Stimulated activated CD4-positive, alpha-beta T cell treated with anti-CD3 and anti-CD28 coated beads, Interleukin-1b, Interleukin-23, amount 100 ng/mL, for 1 hour (primary cell): ENCODE results near the gene EXOC4.

Experiments used
- DNase-seq, 2 donors: peaks; one replicate each; pipeline ENCODE4 v3.0.0-alpha.2; 2020; ENCODE audit warnings: low read depth in 2 of 2

Gene EXOC4

GRCh38 chr7:133428326-133428725, 175.4 kb downstream of the EXOC4 start:
- DNase-seq = no peak

DNA sequence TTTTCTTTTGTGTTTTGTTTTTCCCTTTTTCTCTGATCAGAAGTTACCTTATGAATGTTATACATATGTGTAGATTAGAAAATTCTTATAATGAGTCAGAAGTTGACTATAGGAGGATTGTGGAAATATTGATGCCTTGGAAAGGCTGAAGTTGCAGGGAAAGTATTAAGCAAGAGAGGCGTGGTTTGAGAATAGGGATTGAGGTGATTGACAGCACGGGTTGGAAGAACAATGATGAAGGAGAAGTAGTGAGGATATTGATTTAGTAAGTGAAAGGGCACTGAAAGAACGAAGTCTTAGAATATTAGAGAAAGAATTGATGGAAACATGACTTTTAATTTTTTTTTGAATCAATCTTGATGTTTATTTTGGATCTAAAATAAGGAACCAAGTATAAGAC, 176.0 kb downstream of the EXOC4 start:
- no peak for DNase-seq

GRCh38 chr7:133429371-133429770, 176.5 kb downstream of the EXOC4 start:
- no peak for DNase-seq

- no peak for DNase-seq
These were observed 178.4 kb downstream of the EXOC4 start for GRCh38 chr7:133431134-133431724.

GRCh38 chr7:133433165-133433812, 180.4 kb downstream of the EXOC4 start:
- DNase-seq = no peak

GRCh38 chr7:133434246-133434865, 181.5 kb downstream of the EXOC4 start:
- DNase-seq = no peak

DNA sequence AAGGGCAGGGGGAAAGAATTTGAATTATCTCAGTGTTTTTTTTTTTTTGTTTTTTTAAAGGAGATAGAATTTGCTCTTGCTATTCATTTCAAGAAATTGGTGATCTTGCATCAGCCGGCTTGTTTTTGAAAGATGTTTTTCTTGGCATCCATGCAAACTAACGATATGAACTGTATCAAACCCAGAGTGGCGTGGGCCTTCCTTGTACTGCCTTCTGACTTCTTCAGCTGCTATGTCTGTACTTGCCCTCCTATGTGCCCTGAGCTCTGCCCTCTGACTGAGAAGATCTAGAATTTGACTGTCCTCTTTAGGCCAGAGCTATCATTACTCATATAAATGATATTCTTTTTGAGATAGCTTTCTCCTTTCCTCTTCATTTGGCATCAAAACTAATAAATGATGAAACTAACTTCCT, 183.1 kb downstream of the EXOC4 start:
- DNase-seq = no peak

DNA sequence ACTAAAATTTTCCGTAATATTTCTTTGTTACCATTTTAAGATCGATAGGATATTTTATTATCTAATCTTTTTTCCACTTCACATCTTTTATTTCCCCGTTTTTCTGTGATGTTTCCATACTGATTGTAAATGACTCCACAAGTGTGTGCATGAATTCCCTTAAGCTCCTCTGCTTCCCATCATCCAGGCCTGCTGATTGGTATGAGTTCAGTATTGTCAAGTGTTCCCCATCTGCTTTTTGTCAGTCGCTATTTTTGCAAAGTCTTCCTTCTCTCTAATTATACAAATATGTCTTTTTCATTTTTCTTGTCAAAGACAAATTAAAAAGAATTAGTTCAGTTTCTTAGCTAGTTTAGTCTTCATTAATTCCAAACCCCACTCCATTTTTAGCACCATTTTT, 184.7 kb downstream of the EXOC4 start:
- no peak for DNase-seq

- no peak for DNase-seq
These were observed 189.9 kb downstream of the EXOC4 start for GRCh38 chr7:133442818-133443217.

DNA sequence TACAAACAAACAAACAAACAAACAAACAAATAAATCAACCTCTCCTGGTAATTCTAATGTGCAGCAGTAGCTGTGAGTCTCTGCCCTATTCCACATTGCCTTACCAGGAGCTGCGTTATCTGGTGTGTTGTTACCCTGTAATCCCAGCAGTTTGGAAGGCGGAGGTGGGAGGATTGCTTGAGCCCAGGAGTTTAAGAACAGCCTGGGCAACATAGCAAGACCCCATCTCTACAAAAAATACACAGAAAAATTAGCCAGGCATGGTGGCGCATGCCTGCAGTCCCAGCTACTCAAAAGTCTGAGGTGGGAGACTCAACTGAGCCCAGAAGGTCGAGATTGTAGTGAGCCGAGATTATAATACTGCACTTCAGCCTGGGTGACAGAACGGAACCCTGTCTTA, 192.7 kb downstream of the EXOC4 start:
- DNase-seq = no peak

DNA sequence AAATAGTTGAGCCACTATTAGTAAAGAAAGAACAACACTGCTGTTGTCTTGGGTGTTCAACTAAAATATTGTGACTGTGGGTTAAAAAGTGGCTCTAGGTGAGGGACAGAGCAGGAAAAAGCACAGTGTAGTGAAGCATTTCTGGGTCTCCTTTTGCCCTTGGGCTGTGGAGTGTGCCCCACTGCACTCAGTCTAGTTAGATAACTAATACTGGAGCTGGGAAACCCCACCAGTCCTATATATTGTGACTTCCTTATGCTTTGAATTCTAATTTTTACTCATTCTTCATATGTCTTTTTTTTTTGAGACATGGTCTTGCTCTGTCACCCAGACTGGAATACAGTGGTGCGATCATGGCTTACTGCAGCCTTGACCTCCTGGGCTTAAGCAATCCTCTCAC, 195.1 kb downstream of the EXOC4 start:
- no peak for DNase-seq

GRCh38 chr7:133452577-133452976, 199.7 kb downstream of the EXOC4 start:
- no peak for DNase-seq

DNA sequence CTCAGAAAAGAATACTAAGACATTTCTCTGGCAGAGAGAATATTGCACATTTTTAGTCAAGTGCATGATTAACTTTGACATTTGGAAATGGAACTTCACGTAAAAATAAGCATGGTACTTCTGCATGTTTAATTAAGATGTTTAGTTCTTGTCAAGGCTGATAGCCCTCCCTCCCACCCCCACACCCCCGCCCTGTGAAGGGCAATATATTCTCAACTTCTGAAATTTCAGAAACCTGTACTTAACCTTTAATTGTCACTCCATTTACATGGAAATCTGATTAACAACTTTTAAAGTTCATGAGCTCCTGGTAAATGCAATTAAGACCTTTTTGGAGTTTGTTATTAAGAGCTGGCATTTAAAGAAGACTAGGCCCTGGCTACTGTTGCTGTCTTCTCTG, 205.8 kb downstream of the EXOC4 start:
- no peak for DNase-seq

DNA sequence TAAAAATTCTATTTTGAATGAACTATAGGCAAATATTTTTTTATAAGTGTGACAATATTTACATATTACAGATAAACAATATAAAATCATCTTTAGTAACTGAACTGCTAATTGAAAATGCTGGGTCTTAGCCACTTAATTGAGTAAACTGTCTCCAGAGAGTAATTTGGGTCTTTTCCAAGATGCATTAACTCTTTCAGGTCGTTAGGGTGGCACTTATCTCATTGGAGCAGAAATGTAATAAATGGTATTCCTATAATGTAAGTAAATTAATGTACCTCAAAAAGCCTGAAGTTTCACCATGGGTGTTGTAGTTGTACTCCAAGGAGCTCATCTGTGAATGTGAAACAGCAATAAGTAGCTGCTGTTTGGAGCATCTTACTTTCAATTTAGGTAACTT, 208.5 kb downstream of the EXOC4 start:
- no peak for DNase-seq

DNA sequence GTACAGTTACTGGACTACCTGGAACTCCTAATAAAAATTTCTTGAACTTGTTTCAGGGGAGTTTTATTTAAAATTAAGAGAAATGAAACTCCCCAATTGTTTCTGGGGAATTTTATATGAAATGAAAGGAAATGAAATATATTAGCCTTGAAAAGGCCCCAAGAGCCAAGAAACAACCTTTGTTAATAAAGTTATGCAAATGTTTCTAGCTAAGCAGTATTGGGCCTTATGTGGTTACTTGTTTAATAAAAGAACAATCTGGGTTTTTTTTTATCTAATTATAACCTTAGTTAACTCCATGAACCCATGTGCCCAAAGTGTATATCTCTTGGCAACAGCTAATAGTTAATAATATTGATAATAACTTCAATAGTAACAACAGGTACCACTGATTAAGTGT, 222.8 kb downstream of the EXOC4 start:
- no peak for DNase-seq

DNA sequence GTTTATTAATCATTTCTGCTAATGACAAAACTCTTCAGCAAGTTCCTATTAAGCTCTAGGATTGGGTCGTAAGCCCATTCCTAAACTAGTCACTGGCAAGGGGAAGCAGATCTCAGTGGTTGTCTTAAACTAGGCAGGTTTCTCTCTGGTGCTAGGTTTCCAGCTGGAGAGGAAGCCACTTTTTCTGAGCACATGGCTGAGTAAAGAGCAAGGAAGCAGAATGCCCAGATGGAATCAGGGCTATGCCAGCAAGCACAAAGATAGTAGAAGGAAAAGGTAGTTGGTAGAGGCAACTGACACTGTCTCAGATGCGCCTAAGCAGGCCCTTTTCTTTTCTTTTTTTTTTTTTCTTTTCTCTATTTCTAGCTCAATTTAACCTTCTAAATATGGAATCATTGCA, 224.9 kb downstream of the EXOC4 start:
- no peak for DNase-seq

- no peak for DNase-seq
These were observed 225.8 kb downstream of the EXOC4 start for GRCh38 chr7:133478591-133479135.

DNA sequence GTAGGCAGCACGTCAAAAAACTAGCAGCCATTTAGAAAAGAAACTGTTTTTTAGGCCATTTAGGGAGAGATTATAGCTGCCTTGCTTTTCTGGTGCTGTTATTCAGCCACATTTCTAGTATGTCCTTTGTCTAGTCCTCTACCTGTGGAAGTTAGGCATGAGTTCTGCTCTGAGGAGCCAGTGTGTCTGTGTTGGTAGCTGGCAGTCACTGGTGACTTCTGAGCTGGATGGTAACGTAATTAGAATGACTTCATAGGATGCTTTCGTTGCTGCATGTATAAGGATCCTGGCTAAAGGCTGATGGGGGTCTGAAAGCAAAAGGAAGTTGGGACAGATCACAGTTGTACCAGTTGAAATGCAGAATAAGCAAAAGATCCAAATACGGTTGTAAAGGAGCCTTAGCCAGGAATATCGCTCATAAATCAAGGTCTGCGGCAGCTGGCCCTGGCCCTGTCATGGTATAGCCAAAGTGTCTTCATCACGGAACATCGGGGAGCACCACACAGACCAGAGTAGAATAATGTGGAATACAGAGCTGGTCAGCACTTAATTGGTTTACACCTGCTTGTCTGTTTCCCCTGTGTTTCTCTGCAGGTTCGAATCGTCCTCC, 226.7 kb downstream of the EXOC4 start:
- DNase-seq = no peak

- DNase-seq = no peak
These were observed 228.0 kb downstream of the EXOC4 start for GRCh38 chr7:133480868-133481267.

DNA sequence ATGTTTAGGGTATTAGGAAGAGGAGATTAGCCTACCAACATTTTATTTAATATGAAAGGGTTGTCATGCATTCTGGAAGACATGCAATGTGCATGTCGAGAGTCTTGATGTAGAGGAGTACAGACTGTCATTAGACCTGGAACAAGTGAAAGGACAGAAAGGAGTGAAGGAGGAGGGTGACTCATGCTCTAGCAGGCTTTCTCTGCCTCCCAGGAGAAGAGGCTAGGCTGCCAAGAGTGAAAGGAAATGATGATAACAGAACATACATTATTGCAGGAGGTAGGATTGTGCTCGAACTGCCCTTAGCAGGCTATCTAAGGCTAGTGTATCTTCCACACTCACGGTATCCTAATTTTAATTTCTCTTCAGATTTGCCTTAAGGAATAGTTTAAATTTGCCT, 228.8 kb downstream of the EXOC4 start:
- DNase-seq = no peak

- no peak for DNase-seq
These were observed 229.7 kb downstream of the EXOC4 start for GRCh38 chr7:133482599-133482998.

GRCh38 chr7:133484086-133484485, 231.2 kb downstream of the EXOC4 start:
- DNase-seq = no peak

DNA sequence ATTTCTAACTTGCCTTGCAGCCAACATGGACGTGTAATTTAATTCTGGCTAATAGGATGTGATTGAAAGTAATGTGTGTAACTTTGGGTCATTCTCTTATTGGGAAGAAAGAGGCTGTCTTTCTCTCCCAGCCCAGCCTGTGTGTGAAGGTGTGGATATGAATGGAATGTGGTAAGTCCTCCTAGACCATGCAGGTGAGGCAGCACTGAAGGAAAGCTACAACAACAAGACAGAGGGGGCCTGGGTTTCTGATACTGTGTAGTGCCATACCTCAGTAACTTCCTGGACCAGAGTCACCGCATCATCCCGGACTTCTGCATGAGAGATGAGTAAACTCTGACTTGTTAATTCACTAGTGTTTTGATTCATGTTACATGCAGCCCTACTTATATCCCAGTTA, 237.0 kb downstream of the EXOC4 start:
- DNase-seq = no peak
